Stimulated activated CD4-positive, alpha-beta T cell treated with anti-CD3 and anti-CD28 coated beads, Interleukin-4, amount 100 ng/mL, for 4 hours (primary cell): ENCODE measurements around the gene SPARC.
A peak's percentile ranks its signal among the peaks of the same experiment; 100 is the strongest.

Source experiments
- DNase-seq, 2 experiments: peaks; one replicate each; pipeline ENCODE4 v3.0.0-alpha.2; 2020

SPARC gene

GRCh38 chr5:151677776-151678545, 8.8 kb downstream of the SPARC start:
- DNase-seq: no peak

- no peak for DNase-seq
These were observed 10.0 kb downstream of the SPARC start for GRCh38 chr5:151676719-151677118.

GRCh38 chr5:151676314-151676712, 10.4 kb downstream of the SPARC start:
- no peak for DNase-seq

GRCh38 chr5:151675611-151676313, 11.0 kb downstream of the SPARC start:
- DNase-seq: no peak

GRCh38 chr5:151674626-151675610, 11.8 kb downstream of the SPARC start:
- DNase-seq: no peak

GRCh38 chr5:151673421-151673820, 13.3 kb downstream of the SPARC start:
- DNase-seq: no peak

GRCh38 chr5:151672516-151672915, 14.2 kb downstream of the SPARC start:
- no peak for DNase-seq

- DNase-seq: no peak
These were observed 14.8 kb downstream of the SPARC start for GRCh38 chr5:151671950-151672349.

GRCh38 chr5:151670953-151671636, 15.6 kb downstream of the SPARC start:
- no peak for DNase-seq

- no peak for DNase-seq
These were observed 16.5 kb downstream of the SPARC start for GRCh38 chr5:151670083-151670686.

- no peak for DNase-seq
These were observed 19.6 kb downstream of the SPARC start for GRCh38 chr5:151667083-151667482.

- DNase-seq: no peak
These were observed 21.1 kb downstream of the SPARC start for GRCh38 chr5:151665613-151666012.

GRCh38 chr5:151664694-151665585, 21.8 kb downstream of the SPARC start:
- no peak for DNase-seq

GRCh38 chr5:151663617-151664293, 23.0 kb downstream of the SPARC start:
- no peak for DNase-seq

- DNase-seq: no peak
These were observed 23.9 kb downstream of the SPARC start for GRCh38 chr5:151662805-151663204.

GRCh38 chr5:151661968-151662732, 24.6 kb downstream of the SPARC start:
- no peak for DNase-seq

- no peak for DNase-seq
These were observed 25.9 kb downstream of the SPARC start for GRCh38 chr5:151660616-151661495.

GRCh38 chr5:151659001-151659754, 27.5 kb downstream of the SPARC start:
- DNase-seq: peak; percentile 66 to 78
